Hepatocyte (in vitro differentiated cells): Measurements from ENCODE around the gene CDYL. TPM values are rescaled to one million over a fixed set of nuclear protein-coding genes. Genes with fewer than 3 reads are reported as not detected.

Source experiments
- DNase-seq: peaks from one replicate; pipeline ENCODE4 v3.0.0-alpha.2; 2016; ENCODE audit warnings: low spot score
- H2AFZ ChIP-seq: fragments of 200-600 bp; sonication (generic); 2 replicates; pipeline ENCODE4 v1.6.0; 2016; ENCODE audit warnings: antibody characterized with exemption, mild to moderate bottlenecking
- H3K27ac ChIP-seq: fragments of 200-600 bp; sonication (generic); 2 replicates; pipeline ENCODE4 v1.5.1; 2016; ENCODE audit warnings: mild to moderate bottlenecking
- H3K27me3 ChIP-seq: fragments of 200-600 bp; sonication (generic); 2 replicates; pipeline ENCODE4 v1.6.1; 2016
- H3K36me3 ChIP-seq: fragments of 200-600 bp; sonication (generic); replicated peaks from 2 replicates; pipeline ENCODE4 v1.5.1; 2016; ENCODE audit warnings: low read depth; ENCODE audit not compliant: insufficient read depth
- H3K4me1 ChIP-seq: fragments of 200-600 bp; sonication (generic); 2 replicates; pipeline ENCODE4 v1.5.1; 2016; ENCODE audit warnings: mild to moderate bottlenecking, moderate library complexity; ENCODE audit not compliant: insufficient read depth
- H3K4me2 ChIP-seq: fragments of 200-600 bp; sonication (generic); 2 replicates; pipeline ENCODE4 v1.6.0; 2016
- H3K4me3 ChIP-seq: fragments of 200-600 bp; sonication (generic); 2 replicates; pipeline ENCODE4 v1.5.1; 2016; ENCODE audit warnings: mild to moderate bottlenecking
- H3K79me2 ChIP-seq: fragments of 200-600 bp; sonication (generic); 2 replicates; pipeline ENCODE4 v1.6.0; 2017; ENCODE audit warnings: mild to moderate bottlenecking
- H3K9me2 ChIP-seq: fragments of 200-600 bp; sonication (generic); replicated peaks from 2 replicates; pipeline ENCODE4 v1.6.0; 2017; ENCODE audit warnings: mild to moderate bottlenecking; ENCODE audit not compliant: insufficient read depth
- H3K9me3 ChIP-seq: fragments of 200-600 bp; sonication (generic); 2 replicates; pipeline ENCODE4 v1.5.1; 2016; ENCODE audit warnings: low read depth, mild to moderate bottlenecking
- H4K20me1 ChIP-seq: fragments of 200-600 bp; sonication (generic); 2 replicates; pipeline ENCODE4 v1.6.0; 2016; ENCODE audit warnings: mild to moderate bottlenecking; ENCODE audit not compliant: insufficient read depth, poor library complexity, severe bottlenecking
- CTCF ChIP-seq: fragments of 200-600 bp; sonication (generic); IDR thresholded peaks from 2 replicates; pipeline ENCODE4 v1.5.1; 2016; ENCODE audit warnings: antibody characterized with exemption, mild to moderate bottlenecking; ENCODE audit not compliant: poor library complexity
- EZH2 ChIP-seq: fragments of 200-600 bp; sonication (generic); IDR thresholded peaks from 2 replicates; pipeline ENCODE4 v1.6.1; 2016; ENCODE audit warnings: antibody characterized with exemption, mild to moderate bottlenecking, borderline replicate concordance
- EZH2phosphoT487 ChIP-seq: fragments of 200-600 bp; sonication (generic); IDR thresholded peaks from one replicate; pipeline ENCODE4 v1.6.1; 2018; ENCODE audit warnings: antibody characterized with exemption, mild to moderate bottlenecking, low read depth, moderate library complexity; ENCODE audit not compliant: unreplicated experiment, severe bottlenecking
- WGBS: methylation state at CpG from one replicate; pipeline ENCODE4 v1.1.6; 2016; ENCODE audit warnings: low lambda C conversion rate; ENCODE audit errors: missing lambda C conversion rate; 5-methylcytosine and 5-hydroxymethylcytosine counted together
- polyA plus RNA-seq: library from polyadenylated mRNA; unstranded; fragments of >200 nt; fragmentation: Nextera tagmentation; extraction: Ambion mirVana; gene quantifications from 2 replicates; pipeline ENCODE4 v1.2.1, GENCODE V29; 2016
- total RNA-seq: library from RNA; depleted of rRNA; stranded (reverse); fragments of >200 nt; gene quantifications from 2 replicates; pipeline ENCODE4 v1.2.3, GENCODE V29; 2014

CDYL gene
- total and polyA plus RNA-seq, 2 experiments from 2014 or later = 25.3 to 30.4 TPM

GRCh38 chr6:4983322-4983721 lies 207.1 kb downstream of the CDYL start:
- Histone ChIP-seq H3K9me2 (no peaks in the 10 kb centered on the region), H3K79me2 (no peaks in the 10 kb centered on the region), H3K27ac (no peak overlapping the region), H4K20me1 (no peaks in the 10 kb centered on the region), H3K4me2 (no peak overlapping the region), H3K36me3 (no peaks in the 10 kb centered on the region), H3K27me3 (no peaks in the 10 kb centered on the region), H3K4me3 (no peak overlapping the region), H3K4me1 (no peaks in the 10 kb centered on the region), H3K9me3 (no peaks in the 10 kb centered on the region), H2AFZ (no peak overlapping the region)
- DNase-seq = no peak
- no peak for TF ChIP-seq EZH2
- no peak for TF ChIP-seq CTCF
- TF ChIP-seq EZH2phosphoT487 = no peak
- WGBS = 91% methylated on average over 6 of the region's 6 CpGs

- TF ChIP-seq EZH2 = no peak
- no peak for TF ChIP-seq CTCF
- TF ChIP-seq EZH2phosphoT487 = no peak
- no peak overlapping the region for H3K4me3 ChIP-seq
- no peaks in the 10 kb centered on the region for H3K9me3 ChIP-seq
- WGBS = 87% methylated on average over 3 of the region's 3 CpGs
- no peaks in the 10 kb centered on the region for H4K20me1 ChIP-seq
- H3K27me3 ChIP-seq = no peaks in the 10 kb centered on the region
- no peak for DNase-seq
- no peaks in the 10 kb centered on the region for H3K4me1 ChIP-seq
- H3K27ac ChIP-seq = no peak overlapping the region
- H3K4me2 ChIP-seq = no peak overlapping the region
- H2AFZ ChIP-seq = no peak overlapping the region
- H3K36me3 ChIP-seq = no peaks in the 10 kb centered on the region
- no peaks in the 10 kb centered on the region for H3K9me2 ChIP-seq
- H3K79me2 ChIP-seq = no peaks in the 10 kb centered on the region
Observed at GRCh38 chr6:4986999-4987398, 210.8 kb downstream of the CDYL start.

- no peaks in the 10 kb centered on the region for H4K20me1 ChIP-seq
- no peaks in the 10 kb centered on the region for H3K9me2 ChIP-seq
- no peak overlapping the region for H2AFZ ChIP-seq
- no peak overlapping the region for H3K4me3 ChIP-seq
- no peak for DNase-seq
- no peaks in the 10 kb centered on the region for H3K79me2 ChIP-seq
- no peaks in the 10 kb centered on the region for H3K36me3 ChIP-seq
- 96% methylated on average over 4 of the region's 4 CpGs for WGBS
- H3K4me2 ChIP-seq = no peak overlapping the region
- H3K27me3 ChIP-seq = no peaks in the 10 kb centered on the region
- H3K27ac ChIP-seq = no peak overlapping the region
- no peak for TF ChIP-seq EZH2phosphoT487
- TF ChIP-seq CTCF = no peak
- TF ChIP-seq EZH2 = no peak
- no peaks in the 10 kb centered on the region for H3K4me1 ChIP-seq
- no peaks in the 10 kb centered on the region for H3K9me3 ChIP-seq
Observed at GRCh38 chr6:4987432-4987831, 211.2 kb downstream of the CDYL start.

GRCh38 chr6:4994741-4995140 lies 218.5 kb downstream of the CDYL start:
- DNase-seq = no peak
- Histone ChIP-seq H3K4me1 (no peaks in the 10 kb centered on the region), H3K79me2 (no peaks in the 10 kb centered on the region), H3K36me3 (no peaks in the 10 kb centered on the region), H3K9me3 (no peaks in the 10 kb centered on the region), H3K9me2 (no peaks in the 10 kb centered on the region), H2AFZ (no peak overlapping the region), H3K27me3 (no peaks in the 10 kb centered on the region), H3K4me2 (no peak overlapping the region), H3K4me3 (no peak overlapping the region), H4K20me1 (no peaks in the 10 kb centered on the region), H3K27ac (no peak overlapping the region)
- WGBS = 92% methylated on average over 3 of the region's 3 CpGs
- TF ChIP-seq EZH2 (no peak), CTCF (no peak), EZH2phosphoT487 (no peak)
